ENCODE measurements around the gene FYN.
A peak's percentile ranks its signal among the peaks of the same experiment; 100 is the strongest.

FYN gene

GRCh38 chr6:111724505-111724904 is 148.7 kb downstream of the FYN start:
- DNase-seq (ENCODE audit: low spot score), result peak; percentile 43

GRCh38 chr6:111724039-111724438 is 149.2 kb downstream of the FYN start:
- no peak for DNase-seq (ENCODE audit: low spot score)
- TF ChIP-seq CTCF (IDR thresholded peaks at IDR 0.05; ENCODE audit: extremely low read depth, insufficient read depth, missing control alignments), result no peak
- in situ Hi-C loops (cut with MboI; ENCODE audit: low pct_unique_long_range_greater_than_20kb, low sequenced_read_pairs, unreplicated experiment), result loop anchor here (25.0 kb wide), 1 partner anchor 438 kb away; no protein-coding TSS in a partner anchor

More at GRCh38 chr6:111724505-111724904, 148.7 kb downstream of the FYN start:
- no peak for TF ChIP-seq CTCF (IDR thresholded peaks at IDR 0.05; ENCODE audit: extremely low read depth, insufficient read depth, missing control alignments)
- in situ Hi-C loops (cut with MboI; ENCODE audit: low pct_unique_long_range_greater_than_20kb, low sequenced_read_pairs, unreplicated experiment), result loop anchor here (25.0 kb wide), 1 partner anchor 438 kb away; no protein-coding TSS in a partner anchor

DNA sequence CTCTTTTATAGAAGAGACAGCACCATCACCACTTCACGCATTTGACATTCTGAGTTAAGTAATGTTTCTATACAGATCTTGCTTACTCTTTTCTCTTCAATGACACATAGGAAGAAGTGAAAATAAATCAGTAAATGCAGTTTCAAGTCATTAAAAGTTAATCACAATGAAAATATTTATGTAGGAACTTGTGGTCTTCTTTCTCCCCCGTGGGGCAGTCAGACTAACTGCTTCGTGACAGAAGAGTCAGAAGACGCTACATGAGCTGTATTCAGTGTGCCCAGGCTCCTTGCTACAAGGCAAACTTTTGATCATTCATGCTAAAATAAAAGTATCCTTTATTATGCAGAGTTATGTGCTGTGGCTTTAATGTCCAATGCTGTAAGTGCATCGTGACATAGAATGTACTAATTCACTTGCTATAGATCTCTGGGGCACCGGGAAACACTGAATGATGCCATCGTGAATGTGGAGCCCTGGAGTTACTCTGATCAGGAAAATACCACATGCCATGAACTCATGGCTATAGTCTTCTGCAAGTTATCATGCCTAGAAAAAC is 149.8 kb downstream of the FYN start:
- DNase-seq (ENCODE audit: low spot score), result no peak
- in situ Hi-C loops (cut with MboI; ENCODE audit: low pct_unique_long_range_greater_than_20kb, low sequenced_read_pairs, unreplicated experiment), result loop anchor here (25.0 kb wide), 1 partner anchor 439 kb away; no protein-coding TSS in a partner anchor

GRCh38 chr6:111722179-111722731 is 151.0 kb downstream of the FYN start:
- no peak for TF ChIP-seq CTCF (IDR thresholded peaks at IDR 0.05; ENCODE audit: extremely low read depth, insufficient read depth, missing control alignments)
- in situ Hi-C loops (cut with MboI; ENCODE audit: low pct_unique_long_range_greater_than_20kb, low sequenced_read_pairs, unreplicated experiment), result loop anchor here (25.0 kb wide), 1 partner anchor 440 kb away; no protein-coding TSS in a partner anchor
- no peak for DNase-seq (ENCODE audit: low spot score)

More for the DNA sequence above, 149.8 kb downstream of the FYN start:
- TF ChIP-seq CTCF (IDR thresholded peaks at IDR 0.05; ENCODE audit: extremely low read depth, insufficient read depth, missing control alignments), result no peak

DNA sequence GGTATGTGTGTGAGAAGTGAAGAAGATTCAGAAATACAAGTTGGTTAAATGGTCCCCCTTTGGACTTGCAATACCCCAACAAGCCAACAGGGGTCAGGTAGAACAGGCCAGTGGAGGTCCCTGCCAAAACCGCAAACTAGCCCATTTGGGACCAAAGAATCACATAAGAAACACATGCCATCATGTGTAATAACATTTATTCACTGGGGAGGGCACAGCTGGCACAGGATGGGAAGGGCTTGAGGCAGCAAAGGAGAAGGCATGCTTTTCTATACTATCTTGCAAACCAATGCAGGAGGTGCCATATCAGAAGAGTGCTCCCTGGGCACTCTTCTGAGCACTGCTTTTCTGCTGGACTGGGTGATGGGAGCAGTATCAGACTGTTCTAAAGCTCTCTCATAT is 151.5 kb downstream of the FYN start:
- DNase-seq (ENCODE audit: low spot score), result peak; percentile 32
- TF ChIP-seq CTCF (IDR thresholded peaks at IDR 0.05; ENCODE audit: extremely low read depth, insufficient read depth, missing control alignments), result peak; percentile 76
- in situ Hi-C loops (cut with MboI; ENCODE audit: low pct_unique_long_range_greater_than_20kb, low sequenced_read_pairs, unreplicated experiment), result loop anchor here (25.0 kb wide), 1 partner anchor 441 kb away; no protein-coding TSS in a partner anchor

DNA sequence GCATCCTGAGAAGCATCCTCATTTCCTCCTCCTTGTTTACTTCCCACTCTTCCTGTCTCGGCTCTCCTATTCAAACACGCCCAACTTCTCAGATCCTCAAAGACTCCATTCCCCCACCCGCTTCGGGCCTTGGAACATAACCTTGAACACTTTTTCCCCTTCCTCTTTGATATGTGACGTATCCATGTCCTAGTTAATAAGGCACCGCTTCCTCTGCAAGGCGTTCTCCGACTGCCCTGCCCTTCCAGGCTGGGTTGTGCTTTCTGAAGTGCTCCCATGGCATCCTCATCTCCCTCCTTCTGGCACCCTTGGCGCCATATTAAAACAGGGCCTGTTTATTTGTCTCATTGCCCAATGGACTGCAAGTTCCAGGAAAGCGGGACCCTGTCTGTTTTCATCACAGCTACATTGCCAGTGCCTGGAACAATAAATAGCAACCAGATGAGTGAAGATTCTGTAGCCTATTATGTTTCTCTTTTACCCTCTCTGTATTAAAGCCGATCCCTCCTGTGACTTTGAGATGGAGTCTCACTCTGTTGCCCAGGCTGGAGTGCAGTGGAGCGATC is 152.2 kb downstream of the FYN start:
- TF ChIP-seq CTCF (IDR thresholded peaks at IDR 0.05; ENCODE audit: extremely low read depth, insufficient read depth, missing control alignments), result no peak
- in situ Hi-C loops (cut with MboI; ENCODE audit: low pct_unique_long_range_greater_than_20kb, low sequenced_read_pairs, unreplicated experiment), result loop anchor here (25.0 kb wide), 1 partner anchor 441 kb away; no protein-coding TSS in a partner anchor
- no peak for DNase-seq (ENCODE audit: low spot score)
